K562 treated with DMSO at 1 percent for 24 hours (cell line): ENCODE results near the gene TMEM127. TPM values are rescaled to one million over a fixed set of nuclear protein-coding genes. Genes with fewer than 3 reads are reported as not detected.

ENCODE experiments used
- total RNA-seq: library from RNA; unstranded; fragments of 300-600 nt; gene quantifications from 2 replicates; pipeline ENCODE4 v1.2.3, GENCODE V29; 2022; ENCODE audit warnings: low read depth; ENCODE audit not compliant: insufficient read depth

The TMEM127 gene, protein sequence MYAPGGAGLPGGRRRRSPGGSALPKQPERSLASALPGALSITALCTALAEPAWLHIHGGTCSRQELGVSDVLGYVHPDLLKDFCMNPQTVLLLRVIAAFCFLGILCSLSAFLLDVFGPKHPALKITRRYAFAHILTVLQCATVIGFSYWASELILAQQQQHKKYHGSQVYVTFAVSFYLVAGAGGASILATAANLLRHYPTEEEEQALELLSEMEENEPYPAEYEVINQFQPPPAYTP
- 29.3 and 31.7 TPM in 2 replicates for total RNA-seq

DNA sequence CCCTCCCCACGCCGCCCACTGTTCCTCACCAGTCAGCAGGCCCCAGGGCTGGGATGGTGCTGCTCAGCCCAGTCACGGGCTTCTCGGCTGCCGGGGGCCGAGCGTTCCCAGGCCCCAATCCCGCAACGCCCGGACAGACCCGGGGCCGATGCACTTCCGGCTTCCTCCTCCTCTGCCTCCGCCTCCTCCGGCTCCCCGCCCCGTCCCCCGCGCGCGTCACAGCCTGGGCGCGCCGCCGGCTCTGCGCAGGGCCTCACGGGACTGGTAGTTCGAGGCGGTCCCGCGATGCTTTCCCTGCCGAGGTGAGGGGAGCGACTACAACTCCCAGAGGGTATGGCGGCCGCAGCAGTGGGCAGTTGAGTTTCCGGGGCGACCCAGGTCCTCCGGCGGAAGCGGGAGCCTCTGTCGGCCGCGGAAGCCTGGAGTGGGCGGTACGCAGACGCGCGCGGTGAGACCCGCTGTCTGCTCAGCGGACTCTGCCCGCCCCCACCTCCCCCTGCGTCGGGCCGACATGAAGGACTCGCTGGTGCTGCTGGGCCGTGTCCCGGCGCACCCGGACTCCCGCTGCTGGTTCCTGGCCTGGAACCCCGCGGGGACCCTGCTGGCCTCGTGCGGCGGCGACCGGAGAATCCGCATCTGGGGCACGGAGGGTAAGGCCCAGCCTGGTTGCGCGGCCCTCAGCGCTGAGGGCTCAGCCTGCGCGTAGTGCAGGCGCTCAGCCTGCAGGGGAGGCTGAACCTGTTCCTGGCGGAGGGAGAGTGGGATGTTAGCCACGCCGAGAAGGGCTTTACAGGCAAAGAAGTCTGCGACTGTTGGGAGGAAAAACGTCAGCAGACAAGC is at the start of gene TMEM127, which contains the start of gene CIAO1:
TMEM127 (minus strand) TSS at position 158 of the 840 bp plus-strand sequence. CDS start 616 bp downstream, outside the sequence.
CIAO1 (plus strand) TSS at position 386 of the 840 bp plus-strand sequence; CDS start at position 512, 126 bp downstream.

DNA sequence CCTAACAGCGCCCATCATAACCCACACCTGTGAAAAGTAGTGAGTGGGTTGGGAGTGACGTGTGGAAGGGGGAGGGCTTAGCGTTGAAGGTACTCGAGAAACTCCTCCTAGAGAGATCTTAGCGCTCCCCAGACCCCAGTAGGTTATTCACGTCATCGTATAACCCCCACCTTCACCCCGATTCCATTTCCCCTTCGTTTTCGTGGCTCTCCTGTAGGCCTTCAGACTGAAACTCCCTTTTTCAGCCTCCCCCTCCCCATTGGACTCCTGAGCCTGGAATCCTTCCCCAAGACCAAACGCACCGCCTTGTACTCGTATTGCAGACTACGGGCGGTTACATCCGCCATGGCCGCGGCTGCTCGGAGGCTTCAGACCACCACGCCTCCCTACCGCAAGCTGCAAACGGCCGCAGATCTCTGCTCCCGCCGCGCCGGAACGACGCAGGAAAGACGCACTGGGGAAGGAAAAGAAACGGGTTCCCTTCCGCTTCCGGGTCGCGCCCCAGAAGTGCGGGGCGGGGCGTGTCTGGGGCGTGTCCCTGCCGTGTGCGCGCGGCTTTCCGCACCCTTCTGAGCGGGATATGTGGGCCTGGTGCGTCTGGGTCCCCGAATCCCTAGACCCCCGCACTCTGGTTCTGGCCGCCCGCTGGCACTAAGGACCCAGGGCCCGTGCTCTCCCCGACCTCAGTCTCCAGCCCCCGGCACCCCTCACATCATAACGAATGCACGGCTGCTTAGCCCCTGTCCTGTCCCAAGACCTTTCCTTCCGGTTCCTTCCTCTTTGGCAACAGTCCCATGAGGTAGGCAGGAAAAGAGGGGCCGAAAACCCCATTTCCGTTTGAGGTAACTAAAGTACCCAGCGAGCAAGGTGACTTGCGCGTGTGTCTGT is 39.5 kb upstream of the TMEM127 start, which contains the start of gene SNRNP200:
SNRNP200 (minus strand) TSS at position 456 of the 888 bp plus-strand sequence; CDS start at position 347, 109 bp downstream.

DNA sequence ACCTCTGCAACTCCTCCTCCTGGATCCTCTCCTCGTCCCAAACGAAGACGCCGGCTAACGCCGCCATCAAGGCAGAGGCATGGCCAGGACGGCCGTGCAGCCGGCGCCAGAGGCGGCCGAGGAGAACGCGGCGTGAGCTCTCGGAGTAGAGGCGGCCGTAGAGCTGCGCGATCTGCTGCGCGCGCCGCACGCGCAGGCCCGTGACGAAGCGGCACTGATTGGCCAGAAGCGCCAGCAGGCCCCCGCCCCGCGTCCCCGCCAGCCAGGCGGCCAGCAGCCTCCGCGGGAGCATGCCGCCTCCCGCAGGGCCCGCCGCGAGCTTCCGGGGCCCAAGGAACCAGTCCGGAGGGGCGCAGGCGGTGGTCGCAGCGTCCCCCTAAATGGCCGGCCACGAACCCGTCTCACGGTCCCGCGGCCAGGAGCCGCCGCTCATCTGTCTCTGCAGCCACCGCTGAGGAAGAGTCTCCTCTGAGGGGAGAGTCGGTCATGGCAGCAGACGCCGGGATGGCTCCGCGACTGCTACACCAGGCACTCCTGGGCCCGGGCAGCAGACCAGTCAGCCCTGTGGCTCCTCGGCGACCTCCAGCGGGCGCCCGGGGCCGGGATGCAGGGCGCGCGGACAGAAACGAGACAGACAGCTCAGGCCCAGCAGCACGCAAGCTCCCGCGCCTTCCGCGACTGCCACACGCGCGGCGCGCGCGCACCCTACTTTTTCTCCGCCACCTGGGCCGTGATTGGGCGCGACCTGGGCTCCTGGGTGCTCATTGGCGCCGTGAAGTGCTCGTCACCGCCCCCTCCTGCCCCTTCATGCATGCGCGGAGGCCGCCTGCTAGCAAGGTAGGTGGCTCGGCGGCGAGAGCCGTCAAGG is 57.4 kb downstream of the TMEM127 start, which contains the start of gene STARD7:
STARD7 (minus strand) TSS at position 685 of the 868 bp plus-strand sequence; CDS start at position 292, 393 bp downstream.

Other genes with a start within 250 kb of the TMEM127 start
- gene GPAT2, start 231.1 kb downstream of the TMEM127 start, total RNA-seq: 0.46 and 0.85 TPM in 2 replicates
- gene ADRA2B, start 149.4 kb downstream of the TMEM127 start, total RNA-seq: not detected in 2 replicates
- not detected in 2 replicates for gene ASTL, start 127.5 kb downstream of the TMEM127 start, total RNA-seq
- 0.43 TPM in 1 of 2 replicates, not detected in the other for gene DUSP2, start 120.6 kb downstream of the TMEM127 start, total RNA-seq
- gene STARD7, start 57.2 kb downstream of the TMEM127 start, total RNA-seq: 97.6 and 105 TPM in 2 replicates
- 107 and 112 TPM in 2 replicates for gene CIAO1, start 228 bp upstream of the TMEM127 start, total RNA-seq
- 216 and 221 TPM in 2 replicates for gene SNRNP200, start 39.5 kb upstream of the TMEM127 start, total RNA-seq
- 3.6 and 4.2 TPM in 2 replicates for gene ITPRIPL1, start 59.3 kb upstream of the TMEM127 start, total RNA-seq
- gene NCAPH, start 69.8 kb upstream of the TMEM127 start, total RNA-seq: 64.5 and 68.0 TPM in 2 replicates
- gene NEURL3, start 239.4 kb upstream of the TMEM127 start, total RNA-seq: 0.32 TPM in 1 of 2 replicates, not detected in the other